Epithelial cell of prostate (primary cell): Measurements from ENCODE around the gene RPRML.

ENCODE experiments used
- DNase-seq: peaks from one replicate; pipeline ENCODE4 v3.0.0-alpha.2; 2011; ENCODE audit warnings: low read depth, low spot score
- H3K27ac ChIP-seq: fragments of 450-650 bp; 2 replicates; pipeline ENCODE4 v1.5.1; 2017; ENCODE audit warnings: mild to moderate bottlenecking

RPRML gene

DNA sequence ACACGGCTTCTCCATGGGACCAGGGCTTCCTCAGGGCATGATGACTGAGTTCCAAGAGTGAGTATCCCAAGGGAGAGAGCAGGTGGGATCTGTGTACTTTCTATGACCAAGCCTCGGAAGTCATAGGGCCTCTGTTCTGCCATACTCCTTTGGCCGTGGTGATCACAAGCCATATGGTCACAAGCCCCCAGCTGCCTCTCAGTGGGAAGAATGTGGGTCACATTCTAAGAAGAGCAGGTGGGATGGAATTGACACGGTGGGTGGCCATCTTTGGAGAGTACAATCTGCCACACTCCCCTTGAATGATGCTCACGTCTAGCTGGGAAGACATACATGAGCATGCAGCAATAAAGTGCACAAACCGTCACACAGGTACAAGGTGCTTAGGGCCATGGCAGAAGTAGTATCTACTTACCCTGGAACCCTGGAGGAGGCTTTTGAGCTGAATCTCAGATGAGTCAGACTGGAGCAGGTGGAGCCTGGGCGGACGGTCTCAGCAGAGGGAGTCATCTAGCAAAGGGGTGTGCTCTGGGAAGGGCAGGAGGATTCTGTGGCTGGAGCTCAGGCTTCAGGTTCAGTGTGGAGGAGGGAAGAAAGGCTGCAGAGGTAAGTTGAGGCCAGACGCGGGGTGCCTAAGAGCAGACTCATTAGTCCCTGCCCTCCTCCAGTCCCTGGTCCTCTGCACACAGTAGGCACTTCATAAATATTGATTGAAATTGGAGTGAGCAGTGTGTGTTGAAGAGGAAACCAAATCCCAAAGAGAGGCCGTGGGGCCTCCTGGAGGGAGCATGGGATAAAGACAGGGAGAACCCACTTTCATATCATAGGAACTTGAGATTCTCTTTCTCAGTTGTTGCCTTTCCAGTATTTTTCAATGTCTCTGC is 29.5 kb downstream of the RPRML start:
- peak; percentile 31 for DNase-seq
- H3K27ac ChIP-seq = no peak overlapping the region

- DNase-seq = no peak
- H3K27ac ChIP-seq = no peak overlapping the region
These were observed 30.5 kb downstream of the RPRML start for GRCh38 chr17:46948544-46948943.

DNA sequence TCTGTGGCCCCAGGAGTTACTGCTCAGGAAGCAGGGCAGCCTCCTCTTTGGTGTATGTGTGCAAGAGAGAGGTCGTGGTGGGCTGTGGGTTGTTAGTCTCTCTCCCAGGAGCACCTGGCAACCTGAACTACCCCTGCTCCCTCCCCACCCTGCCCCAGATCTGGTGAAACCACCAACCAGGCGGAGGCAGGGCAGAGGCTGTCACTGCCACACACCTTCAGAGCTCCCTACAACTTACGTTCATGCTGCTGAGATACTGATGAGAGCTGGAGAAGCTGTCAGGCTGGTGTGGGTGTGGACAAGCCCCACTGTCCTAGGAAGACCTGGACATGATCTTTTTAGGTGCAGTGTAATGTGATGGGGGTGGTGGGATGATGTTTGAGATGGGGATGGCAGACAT is 31.8 kb downstream of the RPRML start:
- no peak overlapping the region for H3K27ac ChIP-seq
- no peak for DNase-seq

DNA sequence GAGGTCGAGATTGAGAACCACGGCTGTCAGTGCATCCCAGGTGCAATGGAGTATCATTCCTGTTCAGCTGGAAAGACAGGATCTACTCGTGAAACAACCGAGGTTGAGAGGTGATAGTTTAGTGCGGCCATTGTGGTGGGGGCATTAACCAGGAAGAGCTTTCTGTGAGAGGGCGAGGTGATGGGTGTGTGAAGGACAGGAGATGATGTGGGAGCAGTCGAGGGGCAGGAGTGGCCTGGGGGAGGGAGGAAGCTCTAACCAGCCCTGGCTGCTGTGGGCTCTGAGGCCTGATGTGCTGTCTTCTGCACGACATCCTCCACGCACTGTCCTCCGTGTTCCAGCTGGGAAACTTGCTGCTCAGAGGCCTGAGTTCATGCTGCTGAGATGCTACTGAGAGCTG is 34.1 kb downstream of the RPRML start:
- no peak for DNase-seq
- peak overlapping the region; percentile 6 for H3K27ac ChIP-seq

DNA sequence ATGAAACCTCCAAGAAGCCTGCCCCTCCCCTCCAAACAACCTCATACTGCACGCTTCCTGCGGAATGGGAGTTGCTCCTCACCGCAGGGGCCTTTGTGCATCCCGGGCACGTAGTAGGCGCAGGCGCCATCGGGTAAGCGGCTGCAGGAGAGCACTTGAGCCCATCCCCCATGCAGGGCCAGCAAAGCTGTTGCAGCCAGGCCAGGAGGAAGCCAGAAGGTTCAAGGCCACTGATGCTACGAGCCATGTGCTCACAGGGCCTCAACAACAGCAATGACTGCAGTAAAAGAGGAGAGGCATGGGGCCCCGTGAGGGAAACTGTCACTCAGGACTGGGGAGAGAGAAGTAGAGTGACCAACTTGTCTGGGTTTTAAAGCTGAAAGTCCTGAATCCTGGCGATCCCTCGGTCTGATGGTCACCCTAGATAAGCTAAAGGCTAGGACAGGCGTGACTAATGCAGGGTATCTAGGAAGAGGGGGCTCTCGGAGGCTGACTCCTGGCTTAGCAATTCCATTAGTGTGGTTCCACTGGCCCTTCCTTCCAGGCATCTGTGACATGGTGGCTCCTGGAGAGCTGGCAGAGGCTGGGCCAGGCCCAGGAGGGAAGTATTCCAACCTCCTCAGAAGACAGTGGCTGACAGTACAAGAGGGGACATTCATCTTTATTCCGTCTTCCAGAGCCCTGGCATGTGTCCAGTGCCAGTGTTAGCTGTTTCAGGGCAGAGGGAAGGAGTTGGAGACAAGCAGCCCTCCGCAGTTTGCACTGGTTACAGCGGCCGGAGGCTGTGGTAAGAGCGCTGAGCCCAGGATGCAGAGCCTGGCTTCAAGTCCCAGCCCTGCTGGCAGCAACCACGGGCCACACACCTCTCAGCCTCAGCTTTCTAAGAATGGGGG is 35.3 kb downstream of the RPRML start:
- H3K27ac ChIP-seq = no peak overlapping the region
- no peak for DNase-seq

GRCh38 chr17:46943218-46943500 is 35.9 kb downstream of the RPRML start:
- DNase-seq = no peak
- H3K27ac ChIP-seq = no peak overlapping the region

- H3K27ac ChIP-seq = no peak overlapping the region
- DNase-seq = no peak
These were observed 36.4 kb downstream of the RPRML start for GRCh38 chr17:46942441-46943217.

DNA sequence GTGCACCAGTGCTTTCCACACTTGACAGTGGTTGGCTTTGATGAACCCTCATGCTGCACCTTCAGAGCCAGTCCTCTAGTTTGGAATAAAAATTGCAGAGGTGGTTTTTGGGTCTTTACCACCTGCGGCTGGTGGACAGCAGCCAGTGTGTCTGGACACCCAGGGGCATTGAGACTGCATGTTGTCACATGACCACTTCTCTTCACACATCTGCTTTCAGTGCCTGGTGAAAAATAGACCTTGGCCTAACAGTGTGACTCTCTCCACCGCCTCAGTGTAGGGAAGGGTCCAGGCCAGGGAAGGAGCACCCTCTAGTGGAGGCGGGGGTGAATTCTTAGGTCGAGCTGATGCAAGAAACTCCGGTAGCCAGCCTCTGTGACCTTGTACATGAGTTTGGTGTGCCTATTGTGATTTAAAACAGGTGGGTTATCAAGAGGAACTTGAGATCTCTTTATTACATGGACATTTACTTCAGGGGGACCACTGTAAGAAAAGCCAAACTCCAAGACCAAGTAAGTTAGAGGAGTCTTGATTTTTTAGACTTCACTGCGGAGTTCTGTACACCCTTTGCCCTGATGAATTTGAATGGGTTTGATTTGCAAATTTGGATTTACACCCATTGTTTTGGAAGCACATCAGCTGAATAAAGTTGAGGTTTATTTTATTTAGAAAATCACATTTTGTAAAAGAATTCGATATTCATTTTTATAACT is 38.2 kb downstream of the RPRML start:
- H3K27ac ChIP-seq = no peak overlapping the region
- no peak for DNase-seq

- peak overlapping the region; percentile 43 for H3K27ac ChIP-seq
- peak; percentile 22 for DNase-seq
These were observed 43.3 kb downstream of the RPRML start for GRCh38 chr17:46935658-46936266.

DNA sequence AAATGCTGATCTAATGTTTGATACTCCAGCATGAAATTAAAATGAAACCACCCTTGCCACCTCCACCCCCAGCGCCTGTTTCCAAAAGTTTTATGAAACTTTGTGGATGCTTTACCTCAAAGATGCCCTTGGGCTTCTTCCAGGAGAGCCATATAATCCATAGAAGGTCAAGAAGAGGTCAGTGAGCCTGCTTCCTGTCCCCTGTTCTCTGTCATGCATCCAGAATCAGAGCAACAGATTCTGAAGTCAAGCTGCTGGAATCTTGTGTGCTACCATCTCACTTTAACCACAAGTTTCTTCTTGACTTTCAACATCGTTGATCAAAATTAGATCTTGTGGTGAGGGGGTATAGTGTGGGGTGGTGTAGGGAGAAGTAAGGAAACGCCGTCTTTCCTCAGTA is 47.5 kb downstream of the RPRML start:
- no peak for DNase-seq
- H3K27ac ChIP-seq = no peak overlapping the region

DNA sequence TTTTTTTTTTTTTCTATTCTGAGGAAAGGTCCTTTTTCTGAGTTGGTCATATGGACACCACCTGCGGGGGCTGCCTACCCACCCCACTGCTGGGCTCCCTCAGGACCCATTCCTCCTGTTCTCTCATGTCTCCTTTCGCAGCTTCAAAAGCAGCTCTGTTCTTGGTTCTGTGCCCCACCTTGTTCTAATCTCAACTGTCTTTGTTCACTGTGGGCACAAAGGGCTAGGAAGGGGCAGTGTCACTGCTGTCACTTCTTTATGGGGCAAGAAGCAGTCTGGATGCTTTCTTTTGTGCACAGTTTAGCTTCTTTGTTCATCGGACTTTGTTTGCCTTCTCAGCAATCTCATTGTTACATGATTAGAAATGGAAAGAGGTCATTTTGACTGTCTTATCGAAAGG is 49.0 kb downstream of the RPRML start:
- H3K27ac ChIP-seq = peak overlapping the region; percentile 67
- DNase-seq = no peak

GRCh38 chr17:46929413-46929812 is 49.6 kb downstream of the RPRML start:
- DNase-seq = peak; percentile 60
- H3K27ac ChIP-seq = peak overlapping the region; percentile 67

DNA sequence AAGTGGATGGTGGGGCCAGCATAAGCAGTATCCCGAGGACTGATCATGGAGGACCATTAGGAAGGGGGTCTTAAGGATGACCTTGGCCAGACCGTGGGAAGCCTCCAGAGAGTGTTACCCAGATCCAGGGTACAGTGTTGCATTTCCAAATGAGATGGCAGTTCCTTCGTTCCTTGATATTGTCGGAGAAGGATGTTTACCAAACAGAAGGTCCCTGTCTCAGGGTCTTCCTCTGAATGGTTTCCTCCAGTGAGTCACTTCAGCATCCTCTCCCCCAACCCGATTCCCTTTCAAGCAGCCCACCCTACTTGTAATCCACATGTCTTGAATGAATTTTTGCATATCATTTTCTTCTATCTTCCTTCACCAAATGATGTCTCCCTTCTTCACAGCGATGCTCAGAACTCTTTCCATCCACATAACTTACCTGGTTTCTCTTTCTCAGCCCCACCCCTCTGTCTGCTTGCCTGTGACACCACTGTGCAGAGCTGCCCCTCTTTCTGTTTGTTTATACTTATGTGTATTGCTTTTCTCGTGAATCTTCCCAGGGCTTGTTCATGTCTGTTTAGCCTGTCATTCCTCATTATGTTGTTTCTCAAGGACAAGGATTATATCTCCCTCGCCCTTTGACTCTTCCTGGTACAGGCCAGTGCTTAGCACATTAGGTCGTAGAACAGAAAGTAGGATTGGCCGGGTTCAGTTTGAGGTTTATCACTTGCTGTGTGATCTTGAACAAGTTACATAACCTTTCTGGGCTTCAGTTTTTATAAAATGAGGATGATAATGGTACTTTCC is 50.4 kb downstream of the RPRML start:
- DNase-seq = no peak
- H3K27ac ChIP-seq = peak overlapping the region; percentile 67
